Transverse colon (tissue), 4 donors: ENCODE data around the gene TCTN3.

Experiments used
- CTCF ChIP-seq, 5 experiments: fragments of 200-600 bp in 3 of 5; fragments of 450-650 bp in 2 of 5; sonication (generic) in 3 of 5; IDR thresholded peaks; 1 replicate in 2 of 5; 2 replicates in 3 of 5; pipeline ENCODE4 v1.5.1; 2016 to 2017; ENCODE audit warnings: antibody characterized with exemption in 5 of 5, inconsistent platforms in 3 of 5, mild to moderate bottlenecking in 2 of 5, moderate library complexity in 1 of 5
- POLR2A ChIP-seq: fragments of 450-650 bp; IDR thresholded peaks from one replicate; pipeline ENCODE4 v1.6.1; 2016; ENCODE audit warnings: antibody characterized with exemption, mild to moderate bottlenecking, moderate library complexity
- POLR2AphosphoS5 ChIP-seq, 3 donors: sonication (generic); formaldehyde crosslinking; IDR thresholded peaks; one replicate each; pipeline ENCODE4 v1.6.1; 2016; ENCODE audit warnings: antibody characterized with exemption in 3 of 3

DNA sequence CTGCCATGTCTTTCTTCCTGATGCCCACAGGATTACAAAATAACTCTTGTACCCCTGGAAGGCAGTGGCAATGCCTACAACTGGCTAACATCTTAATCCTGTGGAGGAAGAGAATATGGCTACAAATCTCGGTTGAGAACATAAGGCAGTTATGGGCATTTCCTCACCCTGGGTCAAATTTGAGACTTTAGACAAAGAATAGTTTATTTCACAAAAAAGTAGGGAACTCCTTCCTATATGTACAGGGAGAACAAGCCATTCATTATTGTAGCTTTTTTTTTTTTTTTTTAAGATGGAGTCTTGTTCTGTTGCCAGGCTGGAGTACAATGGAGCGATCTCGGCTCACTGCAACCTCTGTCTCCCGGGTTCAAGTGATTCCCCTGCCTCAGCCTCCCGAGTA lies 39.8 kb downstream of the TCTN3 start:
- no peak for TF ChIP-seq CTCF (IDR thresholded peaks at IDR 0.05)
- no peak for TF ChIP-seq POLR2AphosphoS5 (IDR thresholded peaks at IDR 0.05)
- TF ChIP-seq POLR2A, result no peak
